ENCODE results near the gene ITGA3. TPM values are rescaled to one million over a fixed set of nuclear protein-coding genes. Genes with fewer than 3 reads are reported as not detected.

ITGA3 gene
- polyA plus RNA-seq, 2 of the 4 experiments (the other 2 are of a cell fraction) = 141 to 268 TPM

DNA sequence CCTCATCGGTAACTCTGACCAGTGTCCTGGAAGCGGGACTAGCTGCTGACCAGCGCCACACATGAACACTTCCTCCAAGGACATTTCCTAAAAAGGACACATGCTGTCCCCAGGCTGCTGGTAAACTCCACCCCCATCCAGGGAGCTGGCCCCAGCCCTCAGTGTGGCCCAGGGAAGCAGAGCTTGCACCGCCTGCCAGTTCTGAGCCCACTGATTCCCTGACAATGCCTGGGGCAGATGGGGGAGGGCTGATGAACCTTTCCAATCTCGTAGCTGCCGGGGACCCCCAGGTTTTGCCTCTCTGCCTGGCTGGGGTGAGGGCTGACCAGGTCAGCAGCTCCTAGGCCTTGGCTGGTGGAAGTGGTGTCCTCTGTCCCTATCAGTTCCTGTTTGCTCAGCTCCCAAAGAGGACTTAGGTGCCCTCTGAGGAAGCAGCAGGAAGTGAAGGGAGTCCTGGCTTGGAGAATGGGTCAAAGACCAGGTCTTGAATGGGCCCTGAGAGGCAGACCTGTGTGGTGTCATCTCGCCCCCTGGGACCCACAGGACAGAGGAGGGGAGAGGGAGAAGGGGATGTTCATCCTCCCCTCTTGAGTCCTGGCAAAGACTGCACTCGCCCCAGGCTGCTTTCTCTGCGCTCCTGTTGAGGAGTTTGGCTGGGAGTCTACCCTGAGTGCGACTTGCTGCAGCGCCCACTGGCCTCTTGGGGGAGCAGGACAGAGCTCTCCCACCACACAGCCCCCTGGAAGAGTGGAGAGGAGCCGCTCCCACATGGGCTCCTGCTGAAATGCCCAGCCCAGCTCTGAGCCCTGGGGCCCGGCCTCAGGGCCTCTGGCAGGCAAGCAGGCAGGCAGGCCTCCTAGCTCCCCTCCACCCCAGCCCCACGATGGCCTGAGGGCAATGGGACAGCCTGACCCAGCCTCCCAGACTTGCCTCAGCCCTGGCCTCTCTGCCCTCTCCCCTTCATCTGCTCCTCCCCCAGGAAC lies 56.1 kb downstream of the ITGA3 start (continued):
- TF ChIP-seq, protein P1, sequence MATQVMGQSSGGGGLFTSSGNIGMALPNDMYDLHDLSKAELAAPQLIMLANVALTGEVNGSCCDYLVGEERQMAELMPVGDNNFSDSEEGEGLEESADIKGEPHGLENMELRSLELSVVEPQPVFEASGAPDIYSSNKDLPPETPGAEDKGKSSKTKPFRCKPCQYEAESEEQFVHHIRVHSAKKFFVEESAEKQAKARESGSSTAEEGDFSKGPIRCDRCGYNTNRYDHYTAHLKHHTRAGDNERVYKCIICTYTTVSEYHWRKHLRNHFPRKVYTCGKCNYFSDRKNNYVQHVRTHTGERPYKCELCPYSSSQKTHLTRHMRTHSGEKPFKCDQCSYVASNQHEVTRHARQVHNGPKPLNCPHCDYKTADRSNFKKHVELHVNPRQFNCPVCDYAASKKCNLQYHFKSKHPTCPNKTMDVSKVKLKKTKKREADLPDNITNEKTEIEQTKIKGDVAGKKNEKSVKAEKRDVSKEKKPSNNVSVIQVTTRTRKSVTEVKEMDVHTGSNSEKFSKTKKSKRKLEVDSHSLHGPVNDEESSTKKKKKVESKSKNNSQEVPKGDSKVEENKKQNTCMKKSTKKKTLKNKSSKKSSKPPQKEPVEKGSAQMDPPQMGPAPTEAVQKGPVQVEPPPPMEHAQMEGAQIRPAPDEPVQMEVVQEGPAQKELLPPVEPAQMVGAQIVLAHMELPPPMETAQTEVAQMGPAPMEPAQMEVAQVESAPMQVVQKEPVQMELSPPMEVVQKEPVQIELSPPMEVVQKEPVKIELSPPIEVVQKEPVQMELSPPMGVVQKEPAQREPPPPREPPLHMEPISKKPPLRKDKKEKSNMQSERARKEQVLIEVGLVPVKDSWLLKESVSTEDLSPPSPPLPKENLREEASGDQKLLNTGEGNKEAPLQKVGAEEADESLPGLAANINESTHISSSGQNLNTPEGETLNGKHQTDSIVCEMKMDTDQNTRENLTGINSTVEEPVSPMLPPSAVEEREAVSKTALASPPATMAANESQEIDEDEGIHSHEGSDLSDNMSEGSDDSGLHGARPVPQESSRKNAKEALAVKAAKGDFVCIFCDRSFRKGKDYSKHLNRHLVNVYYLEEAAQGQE (IDR thresholded peaks at IDR 0.05) = no peak

DNA sequence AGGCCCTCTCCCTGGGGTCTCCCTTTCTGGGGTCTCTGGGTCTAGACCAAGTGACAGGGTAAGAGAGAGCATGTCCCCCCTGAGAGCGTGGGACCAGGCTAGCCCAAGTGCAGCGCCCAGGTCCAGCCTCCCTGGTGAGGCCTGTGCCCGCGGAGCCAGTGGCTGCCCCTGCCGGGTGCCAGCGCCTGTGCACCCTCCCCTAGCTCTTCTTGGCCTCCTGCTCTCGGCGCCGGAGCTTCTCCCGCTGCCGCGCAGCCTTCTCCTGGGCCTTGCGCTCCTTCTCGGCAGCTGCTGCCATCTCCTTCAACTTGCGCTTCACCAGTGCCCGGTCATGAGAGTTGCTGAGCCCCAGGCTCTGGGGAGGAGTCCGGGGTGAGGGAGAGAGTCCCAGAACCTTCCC lies 56.8 kb downstream of the ITGA3 start:
- 89% methylated on average over 17 of the region's 17 CpGs for WGBS (ENCODE audit: missing lambda C conversion rate)
- no peak overlapping the region for H3K4me2 ChIP-seq
- peaks cover 16% of the 10 kb centered on the region; the same call in 2 of the 3 replicates for H3K4me1 ChIP-seq
- no peak for FAIRE-seq
- no peak for TF ChIP-seq SREBF2 (IDR thresholded peaks at IDR 0.05)
- no peak for TF ChIP-seq SMC3 (IDR thresholded peaks at IDR 0.05)
- TF ChIP-seq, protein P2, sequence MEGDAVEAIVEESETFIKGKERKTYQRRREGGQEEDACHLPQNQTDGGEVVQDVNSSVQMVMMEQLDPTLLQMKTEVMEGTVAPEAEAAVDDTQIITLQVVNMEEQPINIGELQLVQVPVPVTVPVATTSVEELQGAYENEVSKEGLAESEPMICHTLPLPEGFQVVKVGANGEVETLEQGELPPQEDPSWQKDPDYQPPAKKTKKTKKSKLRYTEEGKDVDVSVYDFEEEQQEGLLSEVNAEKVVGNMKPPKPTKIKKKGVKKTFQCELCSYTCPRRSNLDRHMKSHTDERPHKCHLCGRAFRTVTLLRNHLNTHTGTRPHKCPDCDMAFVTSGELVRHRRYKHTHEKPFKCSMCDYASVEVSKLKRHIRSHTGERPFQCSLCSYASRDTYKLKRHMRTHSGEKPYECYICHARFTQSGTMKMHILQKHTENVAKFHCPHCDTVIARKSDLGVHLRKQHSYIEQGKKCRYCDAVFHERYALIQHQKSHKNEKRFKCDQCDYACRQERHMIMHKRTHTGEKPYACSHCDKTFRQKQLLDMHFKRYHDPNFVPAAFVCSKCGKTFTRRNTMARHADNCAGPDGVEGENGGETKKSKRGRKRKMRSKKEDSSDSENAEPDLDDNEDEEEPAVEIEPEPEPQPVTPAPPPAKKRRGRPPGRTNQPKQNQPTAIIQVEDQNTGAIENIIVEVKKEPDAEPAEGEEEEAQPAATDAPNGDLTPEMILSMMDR (IDR thresholded peaks at IDR 0.05) = no peak
- no peak for TF ChIP-seq EP300 (IDR thresholded peaks at IDR 0.05)
- no peak for TF ChIP-seq CBX2 (IDR thresholded peaks at IDR 0.05; ENCODE audit: borderline replicate concordance, low read depth)
- no peak for TF ChIP-seq HOXB13 (CRISPR knock-in tag; IDR thresholded peaks at IDR 0.05; ENCODE audit: low read depth)
- no peak for TF ChIP-seq ZNF302 (CRISPR knock-in tag; IDR thresholded peaks at IDR 0.05)
- no peak for TF ChIP-seq CHD2 (IDR thresholded peaks at IDR 0.05; ENCODE audit: low read length, partially characterized antibody)
- no peak for TF ChIP-seq TFCP2L1 (CRISPR knock-in tag; IDR thresholded peaks at IDR 0.05)
- no peak for TF ChIP-seq MYC (IDR thresholded peaks at IDR 0.05; ENCODE audit: borderline replicate concordance, low read length)
- no peak for TF ChIP-seq ZSCAN20 (CRISPR knock-in tag; IDR thresholded peaks at IDR 0.05)
- TF ChIP-seq HDAC2 (IDR thresholded peaks at IDR 0.05) = no peak
- TF ChIP-seq POLR2AphosphoS2 (conservative IDR thresholded peaks at IDR 0.05; ENCODE audit: low read length) = no peak
- no peak for TF ChIP-seq HEYL (CRISPR knock-in tag; IDR thresholded peaks at IDR 0.05)
- TF ChIP-seq EHF (CRISPR knock-in tag; IDR thresholded peaks at IDR 0.05) = no peak
- TF ChIP-seq, protein P3, sequence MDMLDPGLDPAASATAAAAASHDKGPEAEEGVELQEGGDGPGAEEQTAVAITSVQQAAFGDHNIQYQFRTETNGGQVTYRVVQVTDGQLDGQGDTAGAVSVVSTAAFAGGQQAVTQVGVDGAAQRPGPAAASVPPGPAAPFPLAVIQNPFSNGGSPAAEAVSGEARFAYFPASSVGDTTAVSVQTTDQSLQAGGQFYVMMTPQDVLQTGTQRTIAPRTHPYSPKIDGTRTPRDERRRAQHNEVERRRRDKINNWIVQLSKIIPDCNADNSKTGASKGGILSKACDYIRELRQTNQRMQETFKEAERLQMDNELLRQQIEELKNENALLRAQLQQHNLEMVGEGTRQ (IDR thresholded peaks at IDR 0.05) = no peak
- no peak for TF ChIP-seq EHMT2 (IDR thresholded peaks at IDR 0.05; ENCODE audit: low read depth)
- ATAC-seq = no peak
- H3K27ac ChIP-seq = no peak overlapping the region
- DNase-seq (ENCODE audit: low read depth in 1 of 2, low spot score in 1 of 2) = no peak
- CTCF ChIA-PET = interaction anchor here (0.9 to 60.2 kb wide), 10 partner anchors 8 to 232 kb away, joined by 3 to 1356 read pairs (median 15); partner anchors contain the start of genes ITGA3, PDK2, PPP1R9B and SAMD14
- POLR2A ChIA-PET = no interaction called here
- H3K9me3 ChIP-seq = no peaks in the 10 kb centered on the region
- H3K4me3 ChIP-seq = no peak overlapping the region

All from A549 (cell line).